HUDEP-2 (cell line): Measurements from ENCODE around the gene GTF3C5.
"Not testable (repeated sequence)": the region's sequence is repeated elsewhere in the genome, so short reads cannot be mapped to it uniquely, and the experiment has no call there.

Experiments
- DNase-seq, 76 experiments: peaks; one replicate each; lab custom pipeline; 2025; ENCODE audit not compliant: unreplicated experiment in 76 of 76; lab: John Stamatoyannopoulos, UW

The GTF3C5 gene

DNA sequence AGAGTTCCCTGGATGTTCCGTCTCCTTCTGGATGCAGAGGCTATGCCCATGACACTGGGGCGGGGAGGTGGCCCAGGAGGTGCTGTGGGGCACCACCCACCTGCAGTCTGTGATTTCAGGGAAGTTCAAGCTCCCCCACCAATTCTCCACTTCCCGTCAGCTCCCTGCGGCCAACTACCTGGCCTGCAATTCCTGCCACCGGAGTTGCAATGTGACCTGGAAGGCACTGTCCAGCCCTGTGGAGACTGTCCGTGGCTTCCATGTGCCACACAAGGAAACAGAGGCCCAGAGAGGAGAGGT is 35.7 kb upstream of the GTF3C5 start:
- peak in 3 of 76 experiments; percentile 19 to 50 (median 42) for DNase-seq

DNA sequence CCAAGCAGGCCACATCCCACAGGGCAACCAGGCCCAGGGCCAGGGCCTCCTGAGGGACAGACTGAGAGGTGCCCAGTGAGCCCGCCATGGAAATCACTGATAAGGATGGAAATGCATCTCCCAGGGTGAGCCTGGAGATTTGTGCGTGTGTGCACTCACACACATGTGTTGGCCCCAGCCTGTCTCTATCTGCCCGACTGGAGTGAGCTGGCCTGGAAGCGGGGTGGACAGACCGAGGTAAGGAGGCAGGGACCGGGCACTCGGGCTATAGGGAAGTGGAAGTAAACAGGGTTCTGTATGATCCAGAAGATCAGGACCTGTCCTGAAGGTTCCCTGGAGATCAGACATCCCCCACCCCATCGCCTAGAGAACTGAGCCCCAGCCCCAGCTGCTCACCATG is 34.9 kb upstream of the GTF3C5 start:
- DNase-seq = peak in 3 of 76 experiments; percentile 16 to 40 (median 34)

DNA sequence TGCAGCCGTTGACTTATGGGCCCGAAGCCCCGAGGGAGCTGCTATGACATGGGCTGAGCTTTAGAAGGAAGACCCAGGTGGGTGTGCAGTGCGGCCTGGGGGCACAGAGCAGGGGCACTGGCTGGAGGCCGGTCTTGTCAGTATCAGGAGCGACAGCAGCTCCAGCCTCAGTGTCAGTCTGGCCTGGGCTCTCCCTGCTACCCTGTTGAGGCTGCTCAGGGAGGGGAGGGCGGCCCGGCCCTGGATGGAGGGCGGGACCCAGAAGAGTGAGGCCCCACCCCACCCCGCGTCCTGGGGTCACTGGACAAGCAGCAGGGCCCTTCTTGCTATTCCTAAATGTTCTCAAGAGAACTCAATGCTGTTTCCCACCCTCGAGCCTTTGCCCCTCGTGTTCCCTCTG is 34.3 kb upstream of the GTF3C5 start:
- DNase-seq = peak in 60 of 76 experiments; percentile 27 to 78 (median 66)

DNA sequence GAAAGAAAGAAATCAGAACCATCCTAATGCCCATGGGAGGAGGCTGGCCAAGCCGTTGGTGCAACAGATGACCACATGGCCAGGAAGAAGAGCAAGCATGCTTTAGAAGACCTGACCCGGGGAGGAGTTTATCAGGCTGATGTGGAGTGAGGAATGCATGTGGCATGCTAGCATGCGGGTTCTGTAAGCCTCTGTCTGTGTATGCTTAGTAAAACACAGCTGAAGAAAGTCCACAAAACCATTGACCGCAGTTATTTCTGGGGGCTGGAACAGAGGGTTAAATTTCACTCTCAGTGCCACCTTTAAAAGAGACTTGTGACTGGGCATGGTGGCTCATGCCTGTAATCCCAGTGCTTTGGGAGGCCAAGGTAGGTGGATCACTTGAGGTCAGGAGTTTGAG is 33.2 kb upstream of the GTF3C5 start:
- DNase-seq = peak in 13 of 76 experiments; percentile 11 to 41 (median 29)

- not testable (repeated sequence) for DNase-seq
Measured at GRCh38 chr9:132998221-132998620, 32.6 kb upstream of the GTF3C5 start.

DNA sequence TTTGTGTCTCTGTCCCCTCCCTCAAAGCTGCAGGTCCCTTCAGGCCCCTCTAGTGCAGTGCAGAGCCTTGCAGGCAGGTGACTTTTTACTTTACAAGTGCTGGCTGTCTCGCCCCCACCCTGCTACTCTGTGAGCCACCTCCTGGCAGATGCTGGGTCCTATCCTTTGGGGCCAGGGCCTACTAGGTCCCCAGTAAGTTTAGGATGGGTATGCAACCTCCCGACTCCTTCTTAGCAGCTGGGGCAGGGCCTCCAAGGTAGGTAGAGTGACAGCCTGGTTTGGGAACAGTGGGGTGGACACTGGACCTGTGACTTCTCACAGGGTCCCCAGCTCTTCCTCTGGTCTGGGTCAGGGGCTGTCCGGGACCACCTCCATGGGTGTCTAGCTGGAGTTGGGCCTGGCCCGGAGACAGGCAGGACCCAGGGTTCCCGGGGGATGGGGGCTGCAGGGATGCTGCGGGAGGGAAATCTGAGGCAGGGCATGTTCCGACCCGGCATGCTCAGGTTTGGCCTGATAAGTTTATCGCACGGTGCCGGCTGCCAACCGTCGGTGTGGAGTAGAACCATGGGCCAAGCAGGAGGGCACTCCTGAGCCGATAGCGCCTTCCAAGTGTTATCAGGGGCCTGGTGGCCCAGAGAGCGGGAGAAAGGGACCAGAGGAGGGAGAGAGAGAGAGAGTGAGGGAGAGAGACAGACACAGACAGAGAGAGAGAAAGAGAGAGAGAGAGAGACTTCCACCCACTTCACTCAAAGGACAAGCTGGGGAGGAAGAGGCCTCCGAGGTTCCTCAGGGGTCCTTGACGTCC is 31.8 kb upstream of the GTF3C5 start:
- DNase-seq = peak in 75 of 76 experiments; percentile 47 to 99 (median 95)

GRCh38 chr9:133002147-133003070 is 28.4 kb upstream of the GTF3C5 start:
- peak in 4 of 76 experiments; percentile 38 to 70 (median 60) for DNase-seq

- DNase-seq = peak in 2 of 76 experiments; percentile 59 to 61
Measured at GRCh38 chr9:133003071-133003461, 27.7 kb upstream of the GTF3C5 start.

DNA sequence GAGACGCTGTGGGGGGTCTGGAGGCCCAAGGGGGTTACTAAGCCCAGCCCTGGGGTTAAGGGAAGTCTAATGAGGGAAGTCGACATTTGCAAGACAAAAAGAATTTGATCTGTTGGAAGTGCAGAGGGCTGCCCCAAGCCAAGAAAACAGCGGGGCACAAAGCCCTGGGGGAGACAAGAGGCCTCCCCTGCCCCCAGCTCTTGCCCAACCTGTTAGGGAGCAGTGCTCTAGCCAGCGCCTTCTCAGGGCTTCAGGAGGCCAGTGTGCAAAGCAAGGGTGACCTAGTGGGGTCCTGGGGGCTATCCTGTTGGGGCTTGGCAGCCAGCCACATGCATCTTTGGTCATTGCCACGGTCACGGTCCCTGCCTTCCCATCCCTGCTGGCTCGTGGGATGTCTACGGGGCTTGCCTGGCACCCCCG is 27.1 kb upstream of the GTF3C5 start:
- peak in 7 of 76 experiments; percentile 57 to 87 (median 63) for DNase-seq

DNA sequence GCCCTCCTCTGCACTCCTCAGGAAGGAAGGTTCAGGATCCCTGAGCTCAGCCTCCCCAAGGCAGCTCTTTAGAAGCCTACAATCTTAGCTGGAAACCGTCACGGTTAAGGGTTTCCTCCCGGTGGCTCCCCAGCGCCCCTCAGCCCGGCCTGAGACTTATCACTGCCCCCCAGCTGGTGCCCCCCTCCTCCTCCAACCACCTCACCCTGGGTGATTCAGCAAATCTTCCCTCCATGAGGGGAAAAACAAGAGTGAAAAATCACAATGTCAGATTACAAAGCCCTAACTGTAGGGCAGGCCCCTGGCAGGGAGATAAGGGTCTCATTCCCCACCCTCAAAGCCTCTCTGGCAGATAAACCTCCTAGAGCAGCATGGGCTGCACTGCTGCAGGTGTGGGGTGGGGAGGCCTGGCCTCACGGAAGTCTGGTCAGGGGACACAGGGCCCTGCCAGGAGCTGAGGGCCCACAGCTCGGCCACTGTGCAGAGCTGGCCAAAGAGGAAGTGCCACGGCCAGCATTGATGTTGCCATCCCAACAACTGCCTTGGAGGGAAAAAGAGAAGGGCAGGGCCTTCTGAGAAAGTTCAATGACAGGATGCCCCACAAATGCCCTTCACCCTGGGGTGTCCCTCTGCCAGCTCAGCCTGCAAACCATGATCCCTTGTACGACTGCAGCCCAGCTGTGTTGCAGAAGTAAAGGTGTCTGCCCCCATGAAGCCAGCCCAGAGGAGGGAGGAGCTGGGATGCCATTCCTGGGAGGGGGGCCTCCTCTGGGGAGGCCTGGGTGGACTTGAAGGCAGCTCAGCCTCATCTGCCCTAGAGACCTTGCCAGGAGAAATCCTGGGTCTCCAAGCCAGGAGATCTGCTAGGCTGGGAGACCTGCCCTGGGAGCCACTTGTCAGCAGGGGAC is 26.5 kb upstream of the GTF3C5 start:
- peak in 75 of 76 experiments; percentile 58 to 98 (median 90) for DNase-seq

DNA sequence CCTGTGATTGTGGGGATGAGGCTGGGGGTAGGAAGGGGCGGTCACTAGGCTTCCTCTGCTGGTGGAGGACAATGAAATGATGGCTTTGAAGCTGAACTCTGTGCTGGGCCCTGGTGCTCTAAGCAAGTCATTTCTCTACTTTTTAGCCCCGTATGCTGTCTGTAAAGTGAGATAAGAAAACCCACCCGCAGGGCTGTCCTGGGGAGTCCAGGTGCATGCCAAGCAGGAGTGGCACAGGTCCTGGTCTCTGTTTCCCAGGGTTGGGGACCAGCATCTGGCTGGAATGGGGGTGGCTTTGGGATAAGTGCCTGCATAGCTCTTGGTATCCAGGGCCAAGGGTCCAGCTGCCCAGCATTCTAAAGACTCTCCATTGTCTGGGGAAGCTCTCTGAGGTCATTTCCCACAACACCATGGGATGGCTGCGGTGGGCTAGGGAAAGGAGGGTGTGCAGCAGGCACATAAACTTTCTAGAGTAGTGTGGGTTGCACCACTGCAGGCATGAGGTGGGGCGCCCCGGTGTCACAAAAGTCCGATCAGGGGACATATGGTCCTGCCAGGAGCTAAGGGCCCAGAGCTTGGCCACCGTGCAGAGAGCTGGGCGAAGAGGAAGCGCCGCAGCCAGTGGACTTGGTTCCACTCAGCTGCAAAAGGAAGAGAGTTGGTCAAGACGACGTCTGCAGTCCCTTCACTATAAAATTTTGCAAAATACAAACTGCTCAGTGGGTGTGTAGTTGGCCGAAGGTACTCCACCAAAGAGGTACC is 25.6 kb upstream of the GTF3C5 start:
- DNase-seq = peak in 4 of 76 experiments; percentile 21 to 68 (median 51)

- DNase-seq = no peak
Measured at GRCh38 chr9:133005957-133006356, 24.8 kb upstream of the GTF3C5 start.

- DNase-seq = no peak
Measured at GRCh38 chr9:133006731-133007352, 24.0 kb upstream of the GTF3C5 start.

- no peak for DNase-seq
Measured at GRCh38 chr9:133008406-133008805, 22.4 kb upstream of the GTF3C5 start.

GRCh38 chr9:133008824-133009223 is 22.0 kb upstream of the GTF3C5 start:
- no peak for DNase-seq

DNA sequence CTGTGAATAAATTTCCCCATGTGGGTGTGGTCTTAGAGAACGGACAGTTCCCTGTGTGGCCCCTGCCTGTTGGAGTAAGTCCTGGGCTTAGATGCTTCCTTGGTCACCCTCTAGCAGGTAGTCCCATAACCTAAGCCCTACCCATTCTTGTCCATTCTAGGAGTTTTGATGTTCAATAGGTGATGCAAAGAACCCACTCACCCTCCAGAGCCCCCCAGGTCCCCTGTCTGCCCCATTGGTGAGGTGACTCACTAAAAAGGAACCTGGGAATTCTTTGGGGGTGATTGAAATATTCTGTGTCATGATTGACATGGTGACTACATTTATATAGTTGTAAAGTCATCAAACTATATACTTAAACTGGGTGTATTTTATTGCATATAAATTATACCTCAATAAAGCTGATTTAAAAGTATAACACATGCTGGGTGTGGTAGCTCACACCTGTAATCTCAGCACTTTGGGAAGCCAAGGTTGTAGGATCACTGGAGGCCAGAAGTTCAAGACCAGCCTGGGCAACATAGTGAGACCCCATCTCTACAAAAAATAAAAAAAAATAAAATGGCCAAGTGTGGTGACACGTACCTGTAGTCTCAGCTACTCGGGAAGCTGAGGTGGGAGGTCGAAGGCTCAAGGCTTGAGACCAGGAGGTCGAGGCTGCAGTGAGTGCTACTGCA is 20.8 kb upstream of the GTF3C5 start:
- DNase-seq = no peak

DNA sequence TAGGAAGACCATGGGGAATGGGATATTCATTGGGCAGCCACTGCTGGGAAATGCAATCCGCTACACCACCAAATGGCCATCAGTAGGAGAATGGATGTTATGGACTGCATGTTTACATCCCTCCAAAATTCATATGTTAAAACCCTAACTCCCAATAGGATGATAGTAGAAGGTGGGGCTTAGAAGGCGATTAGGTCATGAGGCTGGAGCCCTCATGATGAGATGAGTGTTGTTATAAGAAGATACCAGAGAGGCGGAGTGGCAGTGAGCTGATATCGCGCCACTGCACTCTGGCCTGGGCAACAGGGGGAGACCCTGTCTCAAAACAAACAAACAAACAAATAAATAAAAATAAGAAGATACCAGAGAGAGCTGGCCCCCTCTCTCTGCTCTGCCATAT is 16.1 kb upstream of the GTF3C5 start:
- DNase-seq = peak in 3 of 76 experiments; percentile 4 to 47 (median 16)

GRCh38 chr9:133023117-133023890 is 7.5 kb upstream of the GTF3C5 start:
- peak in 46 of 76 experiments; percentile 6 to 63 (median 35) for DNase-seq
